DND-41 (cell line): ENCODE measurements around the gene MET.

Experiments
- ATAC-seq: fragments of 200-7000 bp; cut with Tn5 transposase; 3 replicates; pipeline ENCODE4 v1.9.1; 2021; ENCODE audit warnings: low read depth; ENCODE audit not compliant: insufficient read depth
- DNase-seq: peaks from one replicate; pipeline ENCODE4 v3.0.0-alpha.2; 2020
- H2AFZ ChIP-seq: 2 replicates; pipeline ENCODE4 v1.6.0; 2012; ENCODE audit warnings: low read depth, low read length
- H3K27ac ChIP-seq: 2 replicates; pipeline ENCODE4 v1.5.1; 2012; ENCODE audit warnings: low read length, inconsistent platforms
- H3K27me3 ChIP-seq: fragments of 200-600 bp; sonication (generic); 2 replicates; pipeline ENCODE4 v1.6.0; 2012; ENCODE audit warnings: low read length, mild to moderate bottlenecking, inconsistent platforms; ENCODE audit not compliant: insufficient read depth, poor library complexity
- H3K36me3 ChIP-seq: 2 replicates; pipeline ENCODE4 v1.5.1; 2012; ENCODE audit warnings: low read length, inconsistent platforms; ENCODE audit not compliant: insufficient read depth
- H3K4me1 ChIP-seq: 2 replicates; pipeline ENCODE4 v1.5.1; 2012; ENCODE audit warnings: mild to moderate bottlenecking, low read length; ENCODE audit not compliant: insufficient read depth
- H3K4me2 ChIP-seq: 2 replicates; pipeline ENCODE4 v1.6.0; 2012; ENCODE audit warnings: mild to moderate bottlenecking, moderate library complexity, low read length, inconsistent platforms; ENCODE audit not compliant: insufficient read depth
- H3K4me3 ChIP-seq, 2 experiments: fragments of 200-600 bp in 1 of 2; shearing (Covaris generic) in 1 of 2; 2 replicates each; pipeline ENCODE4 v1.5.1; 2012 to 2016; ENCODE audit warnings: inconsistent platforms in 2 of 2, low read length in 2 of 2, mild to moderate bottlenecking in 2 of 2, low read depth in 1 of 2, moderate library complexity in 1 of 2
- H3K79me2 ChIP-seq: 2 replicates; pipeline ENCODE4 v1.6.0; 2012; ENCODE audit warnings: low read length, inconsistent platforms; ENCODE audit not compliant: insufficient read depth
- H3K9ac ChIP-seq: 2 replicates; pipeline ENCODE4 v1.6.0; 2012; ENCODE audit warnings: low read depth, mild to moderate bottlenecking, inconsistent platforms, low read length, moderate library complexity
- H3K9me3 ChIP-seq: 2 replicates; pipeline ENCODE4 v1.5.1; 2012; ENCODE audit warnings: low read length, moderate library complexity, mild to moderate bottlenecking, inconsistent platforms; ENCODE audit not compliant: insufficient read depth, severe bottlenecking
- H4K20me1 ChIP-seq: 2 replicates; pipeline ENCODE4 v1.6.0; 2012; ENCODE audit warnings: low read length; ENCODE audit not compliant: insufficient read depth
- CTCF ChIP-seq: IDR thresholded peaks from 2 replicates; pipeline ENCODE4 v1.5.1; 2012; ENCODE audit warnings: borderline replicate concordance, low read length, moderate library complexity, mild to moderate bottlenecking; ENCODE audit not compliant: poor library complexity, severe bottlenecking; ENCODE audit errors: extremely low read depth
- EZH2 ChIP-seq: IDR thresholded peaks from 3 replicates; pipeline ENCODE4 v1.6.1; 2012; ENCODE audit warnings: borderline replicate concordance, low read depth, mild to moderate bottlenecking, moderate library complexity, low read length, inconsistent platforms; ENCODE audit not compliant: severe bottlenecking

MET gene

DNA sequence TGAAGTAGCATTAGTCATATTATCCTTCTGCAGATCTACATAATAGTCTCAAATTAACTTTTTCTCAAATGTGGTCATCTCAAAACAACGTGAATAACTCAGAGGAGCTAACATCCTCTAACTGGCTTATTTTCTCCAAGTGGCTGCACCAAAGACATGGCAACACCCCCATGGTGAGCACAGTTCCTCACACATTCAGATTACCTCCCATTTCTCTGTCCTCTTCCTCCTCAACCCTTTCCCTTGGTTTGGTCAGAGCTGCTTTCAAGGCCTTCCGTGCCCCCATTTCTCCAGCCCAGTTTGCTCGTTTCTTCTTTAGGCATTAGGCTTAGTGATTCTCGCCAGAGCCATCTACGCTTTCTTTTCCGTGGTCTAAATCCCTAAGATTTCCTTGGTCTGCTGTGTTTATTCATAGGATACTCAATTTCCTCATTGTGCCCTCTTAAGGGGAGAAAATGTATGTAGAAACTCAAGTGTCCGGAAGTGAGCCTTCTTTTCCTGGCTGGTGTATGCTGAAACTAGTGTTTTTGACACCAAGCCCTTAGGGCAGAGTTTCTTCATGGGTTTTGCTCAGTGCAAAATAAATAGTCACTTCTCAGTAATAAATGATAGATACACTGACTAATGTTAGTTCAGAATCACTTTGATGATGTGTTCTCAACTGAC is 2.6 kb downstream of the MET start:
- Histone ChIP-seq H3K9ac (no peak overlapping the region), H3K4me1 (no peaks in the 10 kb centered on the region), H3K4me2 (no peak overlapping the region)

GRCh38 chr7:116675812-116676355 is 3.9 kb downstream of the MET start:
- Histone ChIP-seq H3K27me3 (peaks cover 11% of the 10 kb centered on the region), H3K36me3 (no peaks in the 10 kb centered on the region), H3K4me3 (no peak overlapping the region), H3K27ac (no peak overlapping the region), H3K9me3 (no peaks in the 10 kb centered on the region), H2AFZ (no peak overlapping the region), H3K4me1 (no peaks in the 10 kb centered on the region), H4K20me1 (no peaks in the 10 kb centered on the region), H3K4me2 (no peak overlapping the region), H3K79me2 (no peaks in the 10 kb centered on the region), H3K9ac (no peak overlapping the region)
- no peak for DNase-seq
- TF ChIP-seq EZH2 (no peak), CTCF (no peak)
- no peak for ATAC-seq

More for the DNA sequence above, 2.6 kb downstream of the MET start:
- Histone ChIP-seq H3K36me3 (no peaks in the 10 kb centered on the region), H3K79me2 (no peaks in the 10 kb centered on the region), H4K20me1 (no peaks in the 10 kb centered on the region), H3K27ac (no peak overlapping the region), H2AFZ (no peak overlapping the region), H3K4me3 (no peak overlapping the region), H3K27me3 (peaks cover 9% of the 10 kb centered on the region), H3K9me3 (no peaks in the 10 kb centered on the region)
- no peak for DNase-seq
- no peak for ATAC-seq
- no peak for TF ChIP-seq EZH2
- TF ChIP-seq CTCF: no peak

DNA sequence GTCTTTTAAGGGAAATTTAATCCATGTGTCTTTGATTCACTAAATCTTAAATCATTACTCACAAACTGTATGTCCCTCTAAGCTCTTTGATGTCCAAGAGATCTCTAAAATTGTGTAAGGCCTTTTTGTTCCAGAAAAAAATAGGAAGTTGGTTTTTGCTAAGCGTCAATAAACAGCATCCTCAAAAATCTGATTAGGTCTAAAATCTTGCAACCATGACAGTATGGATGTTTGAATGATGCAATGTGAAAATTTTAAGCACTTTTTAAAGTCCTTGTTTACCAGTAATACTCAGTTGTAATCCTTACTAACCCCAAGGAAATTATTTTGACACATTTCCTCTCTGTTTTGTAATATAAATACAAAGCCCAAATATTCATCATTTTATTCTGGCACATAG is 6.8 kb downstream of the MET start:
- no peak for ATAC-seq
- H3K27ac ChIP-seq: no peak overlapping the region
- no peaks in the 10 kb centered on the region for H3K9me3 ChIP-seq
- no peak for DNase-seq
- TF ChIP-seq EZH2 (no peak), CTCF (no peak)
- no peak overlapping the region for H2AFZ ChIP-seq
- H3K4me1 ChIP-seq: no peaks in the 10 kb centered on the region
- H3K4me3 ChIP-seq: no peak overlapping the region
- no peaks in the 10 kb centered on the region for H3K79me2 ChIP-seq
- H3K4me2 ChIP-seq: no peak overlapping the region
- peaks cover 11% of the 10 kb centered on the region for H3K27me3 ChIP-seq
- no peaks in the 10 kb centered on the region for H3K36me3 ChIP-seq
- no peak overlapping the region for H3K9ac ChIP-seq
- H4K20me1 ChIP-seq: no peaks in the 10 kb centered on the region
